Thyroid gland (tissue), 4 donors: ENCODE measurements around the gene KREMEN1.

Experiments
- CTCF ChIP-seq, 6 experiments: fragments of 200-600 bp in 3 of 6; fragments of 450-650 bp in 3 of 6; sonication (generic) in 3 of 6; IDR thresholded peaks; one replicate each; pipeline ENCODE4 v1.5.1; 2016 to 2019; ENCODE audit warnings: antibody characterized with exemption in 6 of 6, mild to moderate bottlenecking in 2 of 6, inconsistent platforms in 1 of 6, moderate library complexity in 1 of 6
- POLR2A ChIP-seq, 2 donors: fragments of 450-650 bp; IDR thresholded peaks; one replicate each; pipeline ENCODE4 v1.6.1; 2017; ENCODE audit warnings: antibody characterized with exemption in 2 of 2, mild to moderate bottlenecking in 2 of 2, moderate library complexity in 1 of 2

- no peak for TF ChIP-seq POLR2A (IDR thresholded peaks at IDR 0.05)
- no peak for TF ChIP-seq CTCF (IDR thresholded peaks at IDR 0.05)
Observed at GRCh38 chr22:29032014-29032475, 40.8 kb upstream of the KREMEN1 start.
